HG03457 (cell line): ENCODE measurements around the gene SAMMSON.

ENCODE experiments used
- ATAC-seq: cut with Tn5 transposase; IDR thresholded peaks from one replicate; pipeline ENCODE4 v1.9.1; 2021; ENCODE audit warnings: moderate number of reproducible peaks; ENCODE audit not compliant: unreplicated experiment

Gene SAMMSON

GRCh38 chr3:70085613-70086012 lies 86.1 kb downstream of the SAMMSON start:
- no peak for ATAC-seq

- no peak for ATAC-seq
These were observed 86.8 kb downstream of the SAMMSON start for GRCh38 chr3:70086336-70086735.

- no peak for ATAC-seq
These were observed 90.9 kb downstream of the SAMMSON start for GRCh38 chr3:70090322-70090913.

GRCh38 chr3:70094197-70094596 lies 94.7 kb downstream of the SAMMSON start:
- ATAC-seq = no peak

- ATAC-seq = no peak
These were observed 95.7 kb downstream of the SAMMSON start for GRCh38 chr3:70095260-70095659.

- ATAC-seq = no peak
These were observed 97.0 kb downstream of the SAMMSON start for GRCh38 chr3:70096376-70097066.

- ATAC-seq = no peak
These were observed 97.6 kb downstream of the SAMMSON start for GRCh38 chr3:70097084-70097483.

GRCh38 chr3:70108072-70108471 lies 108.5 kb downstream of the SAMMSON start:
- ATAC-seq = no peak

- ATAC-seq = no peak
These were observed 109.0 kb downstream of the SAMMSON start for GRCh38 chr3:70108546-70108945.

- no peak for ATAC-seq
These were observed 110.5 kb downstream of the SAMMSON start for GRCh38 chr3:70110066-70110465.

- ATAC-seq = no peak
These were observed 111.9 kb downstream of the SAMMSON start for GRCh38 chr3:70111411-70111810.

GRCh38 chr3:70112751-70113150 lies 113.2 kb downstream of the SAMMSON start:
- no peak for ATAC-seq

- no peak for ATAC-seq
These were observed 114.9 kb downstream of the SAMMSON start for GRCh38 chr3:70114431-70114830.

- ATAC-seq = no peak
These were observed 120.3 kb downstream of the SAMMSON start for GRCh38 chr3:70119879-70120278.
